GM21529 (cell line): Measurements from ENCODE around the gene PPM1L.

ENCODE experiments used
- ATAC-seq: cut with Tn5 transposase; IDR thresholded peaks from one replicate; pipeline ENCODE4 v1.9.1; 2021; ENCODE audit not compliant: unreplicated experiment

PPM1L gene

GRCh38 chr3:160763073-160763472 is 7.0 kb downstream of the PPM1L start:
- no peak for ATAC-seq

GRCh38 chr3:160765211-160765610 is 9.2 kb downstream of the PPM1L start:
- ATAC-seq = no peak

GRCh38 chr3:160768031-160768430 is 12.0 kb downstream of the PPM1L start:
- ATAC-seq = no peak

GRCh38 chr3:160768918-160769317 is 12.9 kb downstream of the PPM1L start:
- ATAC-seq = no peak

- ATAC-seq = no peak
Observed at GRCh38 chr3:160771811-160772459, 15.9 kb downstream of the PPM1L start.

- no peak for ATAC-seq
Observed at GRCh38 chr3:160773722-160774121, 17.7 kb downstream of the PPM1L start.

GRCh38 chr3:160774172-160774571 is 18.1 kb downstream of the PPM1L start:
- ATAC-seq = no peak

- no peak for ATAC-seq
Observed at GRCh38 chr3:160778480-160778879, 22.4 kb downstream of the PPM1L start.

- ATAC-seq = no peak
Observed at GRCh38 chr3:160779040-160779439, 23.0 kb downstream of the PPM1L start.

GRCh38 chr3:160780245-160780644 is 24.2 kb downstream of the PPM1L start:
- no peak for ATAC-seq

- no peak for ATAC-seq
Observed at GRCh38 chr3:160781402-160781801, 25.4 kb downstream of the PPM1L start.

GRCh38 chr3:160781863-160782262 is 25.8 kb downstream of the PPM1L start:
- no peak for ATAC-seq

GRCh38 chr3:160784853-160785252 is 28.8 kb downstream of the PPM1L start:
- no peak for ATAC-seq

- no peak for ATAC-seq
Observed at GRCh38 chr3:160790726-160791125, 34.7 kb downstream of the PPM1L start.

GRCh38 chr3:160792540-160792939 is 36.5 kb downstream of the PPM1L start:
- no peak for ATAC-seq

- no peak for ATAC-seq
Observed at GRCh38 chr3:160793722-160794252, 37.8 kb downstream of the PPM1L start.

- no peak for ATAC-seq
Observed at GRCh38 chr3:160796089-160796812, 40.2 kb downstream of the PPM1L start.

- no peak for ATAC-seq
Observed at GRCh38 chr3:160796813-160797164, 40.8 kb downstream of the PPM1L start.

- no peak for ATAC-seq
Observed at GRCh38 chr3:160797356-160797755, 41.3 kb downstream of the PPM1L start.

- ATAC-seq = peak; percentile 95
Observed at GRCh38 chr3:160801386-160802118, 45.5 kb downstream of the PPM1L start.

GRCh38 chr3:160804762-160805161 is 48.7 kb downstream of the PPM1L start:
- ATAC-seq = no peak

GRCh38 chr3:160806094-160806493 is 50.1 kb downstream of the PPM1L start:
- no peak for ATAC-seq
